Mesenchymal stem cell (in vitro differentiated cells and primary cell): Measurements from ENCODE around the gene CXCR2. TPM values are rescaled to one million over a fixed set of nuclear protein-coding genes. Genes with fewer than 3 reads are reported as not detected.
A peak's percentile ranks its signal among the peaks of the same experiment; 100 is the strongest.

ENCODE experiments used
- DNase-seq: peaks from one replicate; pipeline ENCODE4 v3.0.0-alpha.2; 2013
- H2AFZ ChIP-seq: one replicate; pipeline ENCODE4 v1.6.1; 2013; ENCODE audit warnings: low read depth, mild to moderate bottlenecking, control low read depth, inconsistent platforms, low read length, moderate library complexity
- H2AK5ac ChIP-seq: 2 replicates; pipeline ENCODE4 v1.6.1; 2013; ENCODE audit warnings: low read length, moderate library complexity, mild to moderate bottlenecking, inconsistent platforms; ENCODE audit not compliant: severe bottlenecking
- H2BK120ac ChIP-seq: one replicate; pipeline ENCODE4 v1.6.1; 2013; ENCODE audit warnings: low read depth, mild to moderate bottlenecking, inconsistent platforms, low read length, moderate library complexity
- H2BK12ac ChIP-seq, 2 experiments: one replicate each; pipeline ENCODE4 v1.6.1; 2013; ENCODE audit warnings: inconsistent platforms in 2 of 2, low read length in 2 of 2, mild to moderate bottlenecking in 2 of 2, moderate library complexity in 2 of 2, control low read depth in 1 of 2
- H2BK15ac ChIP-seq: one replicate; pipeline ENCODE4 v1.6.1; 2013; ENCODE audit warnings: mild to moderate bottlenecking, low read depth, inconsistent platforms; ENCODE audit not compliant: poor library complexity, severe bottlenecking
- H2BK5ac ChIP-seq: 2 replicates; pipeline ENCODE4 v1.6.1; 2013; ENCODE audit warnings: low read depth, mild to moderate bottlenecking, low read length, control low read depth, inconsistent platforms; ENCODE audit not compliant: poor library complexity, severe bottlenecking
- H3K14ac ChIP-seq, 2 experiments: one replicate each; pipeline ENCODE4 v1.6.1; 2013; ENCODE audit warnings: inconsistent platforms in 2 of 2, low read length in 2 of 2, control low read depth in 1 of 2, mild to moderate bottlenecking in 1 of 2, moderate library complexity in 1 of 2
- H3K18ac ChIP-seq, 2 experiments: one replicate each; pipeline ENCODE4 v1.6.1; 2013; ENCODE audit warnings: inconsistent platforms in 2 of 2, low read length in 2 of 2, control low read depth in 1 of 2, low read depth in 1 of 2, mild to moderate bottlenecking in 1 of 2
- H3K23ac ChIP-seq, 2 experiments: one replicate each; pipeline ENCODE4 v1.6.1; 2013; ENCODE audit warnings: inconsistent platforms in 2 of 2, low read length in 2 of 2, mild to moderate bottlenecking in 2 of 2, moderate library complexity in 2 of 2, control low read depth in 1 of 2
- H3K27ac ChIP-seq: 2 replicates; pipeline ENCODE4 v1.5.1; 2013; ENCODE audit warnings: mild to moderate bottlenecking, moderate library complexity, low read length, control low read depth, inconsistent platforms; ENCODE audit not compliant: poor library complexity, severe bottlenecking
- H3K27me3 ChIP-seq, 2 experiments: 2 replicates each; pipeline versions ENCODE4 v1.6.1 to v1.7.0; 2013; ENCODE audit warnings: low read length in 2 of 2, mild to moderate bottlenecking in 2 of 2, moderate library complexity in 2 of 2, control low read depth in 1 of 2, inconsistent platforms in 1 of 2; ENCODE audit not compliant: control insufficient read depth in 1 of 2, insufficient read depth in 1 of 2
- H3K36me3 ChIP-seq, 2 experiments: 2 replicates each; pipeline versions ENCODE4 v1.6.1 to v1.7.0; 2013; ENCODE audit warnings: low read length in 2 of 2, control low read depth in 1 of 2, inconsistent platforms in 1 of 2, low read depth in 1 of 2, mild to moderate bottlenecking in 1 of 2; ENCODE audit not compliant: insufficient read depth in 2 of 2, control insufficient read depth in 1 of 2
- H3K4ac ChIP-seq, 2 experiments: one replicate each; pipeline ENCODE4 v1.6.1; 2013; ENCODE audit warnings: inconsistent platforms in 2 of 2, low read length in 2 of 2, mild to moderate bottlenecking in 2 of 2, moderate library complexity in 2 of 2, control low read depth in 1 of 2, low read depth in 1 of 2
- H3K4me1 ChIP-seq: 2 replicates; pipeline ENCODE4 v1.6.1; 2013; ENCODE audit warnings: low read depth, low read length, control low read depth; ENCODE audit not compliant: control insufficient read depth, insufficient read depth
- H3K4me2 ChIP-seq: 2 replicates; pipeline ENCODE4 v1.6.1; 2013; ENCODE audit warnings: low read length, mild to moderate bottlenecking, inconsistent platforms; ENCODE audit not compliant: poor library complexity, severe bottlenecking
- H3K4me3 ChIP-seq, 2 experiments: 2 replicates each; pipeline versions ENCODE4 v1.5.1 to v1.7.0; 2013; ENCODE audit warnings: low read length in 2 of 2, mild to moderate bottlenecking in 2 of 2, control low read depth in 1 of 2, low read depth in 1 of 2; ENCODE audit not compliant: insufficient read depth in 1 of 2
- H3K79me1 ChIP-seq: replicated peaks from 2 replicates; pipeline ENCODE4 v1.6.1; 2013; ENCODE audit warnings: mild to moderate bottlenecking, control low read depth, low read length, inconsistent platforms; ENCODE audit not compliant: poor library complexity, severe bottlenecking
- H3K9ac ChIP-seq: 2 replicates; pipeline ENCODE4 v1.7.0; 2013; ENCODE audit warnings: mild to moderate bottlenecking, low read length, moderate library complexity
- H3K9me3 ChIP-seq: 2 replicates; pipeline ENCODE4 v1.7.0; 2013; ENCODE audit warnings: mild to moderate bottlenecking, low read length; ENCODE audit not compliant: control insufficient read depth
- H4K8ac ChIP-seq: one replicate; pipeline ENCODE4 v1.6.1; 2013; ENCODE audit warnings: inconsistent platforms, mild to moderate bottlenecking, low read length, moderate library complexity
- H4K91ac ChIP-seq: one replicate; pipeline ENCODE4 v1.6.1; 2013; ENCODE audit warnings: mild to moderate bottlenecking, low read length, inconsistent platforms
- WGBS: methylation state at CpG from one replicate; pipeline ENCODE4 v1.1.7; 2013; ENCODE audit warnings: mixed read lengths; 5-methylcytosine and 5-hydroxymethylcytosine counted together
- polyA plus RNA-seq, 2 experiments: library from polyadenylated mRNA; stranded (reverse); fragments of 200-250 nt; gene quantifications; one replicate each; pipeline ENCODE4 v1.2.3, GENCODE V29; 2013

The CXCR2 gene
- not detected for polyA plus RNA-seq (2013, experiment 1 of 2)
- polyA plus RNA-seq (2013, experiment 2 of 2): not detected

- H3K27me3 ChIP-seq: peaks cover 47 to 57% of the 10 kb centered on the region in 2 experiments
- no peak within 1 kb of the TSS for H2AFZ ChIP-seq
- no peak within 1 kb of the TSS for H4K91ac ChIP-seq
- H3K79me1 ChIP-seq: no peaks in the 10 kb centered on the region
- no peak within 1 kb of the TSS for H2BK15ac ChIP-seq
- H3K14ac ChIP-seq: no peak within 1 kb of the TSS
- no peak within 1 kb of the TSS for H3K4me3 ChIP-seq
- no peak within 1 kb of the TSS for H4K8ac ChIP-seq
- H2BK12ac ChIP-seq: no peak within 1 kb of the TSS
- no peaks in the 10 kb centered on the region for H3K4me1 ChIP-seq
- H3K27ac ChIP-seq: no peak within 1 kb of the TSS
- DNase-seq: no peak
- no peak within 1 kb of the TSS for H2BK120ac ChIP-seq
- peaks cover 17% of the 10 kb centered on the region for H3K9me3 ChIP-seq
- H2BK5ac ChIP-seq: no peak within 1 kb of the TSS
- no peak within 1 kb of the TSS for H3K18ac ChIP-seq
- H3K4ac ChIP-seq: no peak within 1 kb of the TSS
- H3K36me3 ChIP-seq: no peaks in the 10 kb centered on the region
- WGBS: 58% methylated on average over 8 of the region's 8 CpGs
- H3K9ac ChIP-seq: no peak within 1 kb of the TSS
- H3K4me2 ChIP-seq: no peak within 1 kb of the TSS
- H3K23ac ChIP-seq: no peak within 1 kb of the TSS
- no peak within 1 kb of the TSS for H2AK5ac ChIP-seq
These were observed at the start of gene CXCR2 for GRCh38 chr2:218125626-218126080. CXCR2 (plus strand) TSS chr2:218126028; CDS start chr2:218134802, 8,774 bp downstream.

DNA sequence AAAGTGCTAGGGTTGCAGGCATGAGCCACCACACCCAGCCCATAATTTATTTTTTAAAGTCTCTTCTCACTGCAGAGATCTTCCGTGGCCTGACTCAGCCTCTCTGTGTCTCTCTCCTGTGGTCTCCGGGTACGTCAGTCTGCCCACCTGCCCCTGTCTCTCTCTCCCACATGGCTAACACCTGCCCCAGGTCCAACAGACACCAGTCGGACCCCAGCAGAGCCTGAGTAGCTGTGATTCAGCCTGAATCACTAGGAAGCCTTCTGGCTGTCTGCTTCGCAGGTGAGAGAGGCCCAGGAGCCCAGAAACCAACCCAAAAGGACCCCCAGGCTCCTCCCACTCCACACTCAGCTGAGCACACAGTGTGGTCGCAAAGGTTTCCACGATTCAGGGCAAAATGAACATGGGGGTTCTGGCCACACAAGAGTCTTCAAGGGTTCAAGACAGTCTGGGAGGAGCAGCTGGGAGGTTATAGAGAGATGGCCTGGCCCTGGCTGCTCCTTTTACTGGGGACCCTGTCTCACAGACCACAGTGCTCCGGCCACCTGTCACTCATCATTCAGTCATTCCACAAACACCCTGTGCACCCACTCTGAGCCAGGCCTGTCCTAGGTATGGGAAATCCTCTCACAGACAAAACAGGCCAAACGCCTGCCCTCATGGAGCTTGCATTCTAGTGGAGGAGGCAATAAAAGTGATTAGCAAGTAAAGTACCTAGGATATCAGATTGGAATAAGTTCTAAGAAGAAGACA is 48.2 kb upstream of the CXCR2 start:
- H2AFZ ChIP-seq: no peak overlapping the region
- no peak overlapping the region for H3K14ac ChIP-seq
- no peak overlapping the region for H2BK120ac ChIP-seq
- no peak overlapping the region for H2BK12ac ChIP-seq
- no peak overlapping the region for H2AK5ac ChIP-seq
- no peak overlapping the region for H3K23ac ChIP-seq
- H4K8ac ChIP-seq: no peak overlapping the region
- no peak overlapping the region for H3K4ac ChIP-seq
- no peak overlapping the region for H3K9ac ChIP-seq
- no peak overlapping the region for H2BK15ac ChIP-seq
- no peak overlapping the region for H3K4me2 ChIP-seq
- H3K27me3 ChIP-seq: peaks cover 41 to 75% of the 10 kb centered on the region in 2 experiments
- peaks cover 0 to 4% of the 10 kb centered on the region in 2 experiments for H3K36me3 ChIP-seq
- H3K9me3 ChIP-seq: no peaks in the 10 kb centered on the region
- no peak overlapping the region for H3K27ac ChIP-seq
- WGBS: 88% methylated on average over 7 of the region's 9 CpGs
- no peak overlapping the region for H2BK5ac ChIP-seq
- H3K79me1 ChIP-seq: no peaks in the 10 kb centered on the region
- no peak for DNase-seq
- no peak overlapping the region for H3K18ac ChIP-seq
- peaks cover 7% of the 10 kb centered on the region for H3K4me1 ChIP-seq
- H3K4me3 ChIP-seq: no peak overlapping the region
- no peak overlapping the region for H4K91ac ChIP-seq

DNA sequence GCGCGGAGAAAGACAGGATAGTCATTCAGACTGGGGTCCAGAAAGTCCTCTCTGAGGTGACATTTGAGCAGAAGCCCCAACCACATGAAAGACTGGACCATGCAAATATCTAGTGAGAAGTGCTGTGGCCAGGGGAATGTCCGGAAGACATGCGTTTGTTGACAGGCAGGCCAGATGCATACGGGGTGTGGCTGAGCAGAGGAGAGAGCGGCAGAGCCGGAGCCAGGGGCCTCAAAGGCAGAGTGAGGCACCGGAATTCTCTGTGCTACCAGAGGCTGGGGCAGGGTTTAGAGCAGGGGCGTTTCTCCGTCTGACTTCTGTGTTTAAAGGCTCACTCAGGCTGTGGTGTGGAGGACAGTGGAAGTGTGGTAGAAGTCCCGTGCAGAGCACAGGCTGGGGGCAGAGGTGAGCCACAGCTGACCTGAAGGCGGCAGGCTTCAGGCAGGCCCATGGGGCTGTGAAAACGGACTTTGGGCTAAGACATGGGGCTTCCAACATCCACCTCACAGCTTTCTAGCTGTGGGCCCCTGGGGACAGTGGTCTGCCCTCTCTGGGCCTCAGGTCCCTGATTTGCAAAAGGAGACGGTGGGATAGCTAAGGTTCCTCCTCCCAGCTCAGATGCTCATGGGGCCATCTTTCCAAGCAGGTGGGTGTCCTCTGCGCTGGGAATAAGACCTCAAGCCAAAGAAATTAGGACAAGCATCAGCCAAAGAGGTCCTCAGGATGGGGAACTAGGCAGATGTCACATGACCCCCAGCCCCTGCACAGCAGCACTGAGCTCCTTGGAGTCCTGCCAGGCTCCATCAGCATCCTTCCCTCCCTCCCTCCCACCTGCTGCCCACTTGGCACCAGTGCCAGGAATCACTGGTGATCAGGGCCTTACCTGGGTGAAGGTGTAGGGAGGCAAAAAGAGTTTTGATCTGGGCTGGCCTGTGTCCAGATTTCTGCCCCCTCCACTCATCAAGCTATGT is 45.6 kb upstream of the CXCR2 start:
- no peak overlapping the region for H4K8ac ChIP-seq
- no peak for DNase-seq
- H3K14ac ChIP-seq: no peak overlapping the region
- no peak overlapping the region for H3K27ac ChIP-seq
- no peak overlapping the region for H2BK15ac ChIP-seq
- H2AK5ac ChIP-seq: no peak overlapping the region
- no peak overlapping the region for H4K91ac ChIP-seq
- peaks cover 7% of the 10 kb centered on the region for H3K4me1 ChIP-seq
- no peak overlapping the region for H3K18ac ChIP-seq
- peaks cover 0 to 4% of the 10 kb centered on the region in 2 experiments for H3K36me3 ChIP-seq
- H3K9ac ChIP-seq: no peak overlapping the region
- H3K23ac ChIP-seq: no peak overlapping the region
- no peaks in the 10 kb centered on the region for H3K79me1 ChIP-seq
- H3K4ac ChIP-seq: no peak overlapping the region
- H3K4me2 ChIP-seq: no peak overlapping the region
- no peaks in the 10 kb centered on the region for H3K9me3 ChIP-seq
- H2BK120ac ChIP-seq: no peak overlapping the region
- peaks cover 23 to 67% of the 10 kb centered on the region in 2 experiments for H3K27me3 ChIP-seq
- H2BK12ac ChIP-seq: no peak overlapping the region
- no peak overlapping the region for H2BK5ac ChIP-seq
- no peak overlapping the region for H3K4me3 ChIP-seq
- no peak overlapping the region for H2AFZ ChIP-seq
- WGBS: 63% methylated on average over 15 of the region's 15 CpGs

- WGBS: 88% methylated on average over 2 of the region's 2 CpGs
- Histone ChIP-seq H4K8ac (no peak overlapping the region), H2BK120ac (no peak overlapping the region), H3K27ac (no peak overlapping the region), H2AFZ (no peak overlapping the region), H3K9ac (no peak overlapping the region), H3K27me3 (peaks cover 18 to 65% of the 10 kb centered on the region in 2 experiments), H2AK5ac (peak overlapping the region; percentile 27), H2BK15ac (no peak overlapping the region), H3K36me3 (peaks cover 0 to 4% of the 10 kb centered on the region in 2 experiments), H4K91ac (no peak overlapping the region), H3K4me3 (no peak overlapping the region), H3K4me1 (peaks cover 7% of the 10 kb centered on the region), H3K23ac (no peak overlapping the region), H3K79me1 (no peaks in the 10 kb centered on the region), H3K9me3 (peaks cover 5% of the 10 kb centered on the region), H2BK5ac (peak overlapping the region; percentile 14), H2BK12ac (no peak overlapping the region), H3K4me2 (no peak overlapping the region), H3K14ac (no peak overlapping the region), H3K18ac (no peak overlapping the region), H3K4ac (no peak overlapping the region)
- DNase-seq: no peak
These were observed 44.8 kb upstream of the CXCR2 start for GRCh38 chr2:218081063-218081462.
